Naive thymus-derived CD4-positive, alpha-beta T cell (primary cell): ENCODE results near the gene BCL11A. TPM values are rescaled to one million over a fixed set of nuclear protein-coding genes. Genes with fewer than 3 reads are reported as not detected.

Source experiments
- ATAC-seq: fragments of 150-1000 bp; cut with Tn5 transposase; 2 replicates; pipeline ENCODE4 v1.10.0; 2021; ENCODE audit warnings: mild to moderate bottlenecking, moderate library complexity
- CTCF ChIA-PET: fragments of 350-600 bp; sonication (Branson Sonifier 250); formaldehyde crosslinking; loops from one replicate; lab custom pipeline; 2021; ENCODE audit warnings: antibody characterized with exemption; lab: Charles Lee
- POLR2A ChIA-PET: fragments of 350-600 bp; sonication (Branson Sonifier 250); formaldehyde crosslinking; loops from one replicate; lab custom pipeline; 2021; ENCODE audit warnings: antibody characterized with exemption, inconsistent platforms; lab: Charles Lee
- DNase-seq, 9 donors: peaks; one replicate each; pipeline versions ENCODE4 v3.0.0 to v3.0.0-alpha.2; 2020 to 2022; ENCODE audit warnings: mixed read lengths in 1 of 9
- H3K27ac ChIP-seq: one replicate; pipeline ENCODE4 v1.7.0; 2013; ENCODE audit warnings: mild to moderate bottlenecking, low read depth, low read length, moderate library complexity
- H3K27me3 ChIP-seq, 2 donors: one replicate each; pipeline ENCODE4 v1.7.0; 2013; ENCODE audit warnings: low read length in 2 of 2, mild to moderate bottlenecking in 2 of 2, moderate library complexity in 2 of 2; ENCODE audit not compliant: control insufficient read depth in 2 of 2, insufficient read depth in 2 of 2
- H3K36me3 ChIP-seq, 3 experiments: 1 replicate in 2 of 3; 2 replicates in 1 of 3; pipeline ENCODE4 v1.7.0; 2013; ENCODE audit warnings: low read length in 3 of 3, mild to moderate bottlenecking in 3 of 3, moderate library complexity in 1 of 3; ENCODE audit not compliant: insufficient read depth in 3 of 3, control insufficient read depth in 2 of 3
- H3K4me1 ChIP-seq, 2 donors: one replicate each; pipeline ENCODE4 v1.7.0; 2013; ENCODE audit warnings: low read length in 2 of 2, mild to moderate bottlenecking in 2 of 2, moderate library complexity in 1 of 2; ENCODE audit not compliant: control insufficient read depth in 2 of 2, insufficient read depth in 2 of 2
- H3K4me3 ChIP-seq: 2 replicates; pipeline ENCODE4 v1.7.0; 2013; ENCODE audit warnings: mild to moderate bottlenecking, low read length
- H3K9me3 ChIP-seq, 3 experiments: 1 replicate in 2 of 3; 2 replicates in 1 of 3; pipeline ENCODE4 v1.7.0; 2013; ENCODE audit warnings: low read length in 3 of 3; ENCODE audit not compliant: control insufficient read depth in 2 of 3
- H3K27ac Mint-ChIP-seq, 9 donors: one replicate each; pipeline ENCODE4 v1.8.0; 2020 to 2022; ENCODE audit warnings: mixed read lengths in 9 of 9, mild to moderate bottlenecking in 8 of 9, moderate library complexity in 5 of 9, inconsistent platforms in 2 of 9
- H3K27me3 Mint-ChIP-seq, 5 donors: one replicate each; pipeline ENCODE4 v1.8.0; 2021 to 2022; ENCODE audit warnings: mixed read lengths in 5 of 5, mild to moderate bottlenecking in 1 of 5
- H3K36me3 Mint-ChIP-seq, 5 donors: one replicate each; pipeline ENCODE4 v1.8.0; 2020 to 2022; ENCODE audit warnings: mixed read lengths in 5 of 5, mild to moderate bottlenecking in 3 of 5, inconsistent platforms in 1 of 5
- H3K4me1 Mint-ChIP-seq, 7 donors: one replicate each; pipeline ENCODE4 v1.8.0; 2020 to 2022; ENCODE audit warnings: mixed read lengths in 7 of 7, mild to moderate bottlenecking in 3 of 7, inconsistent platforms in 1 of 7
- H3K4me3 Mint-ChIP-seq, 10 donors: one replicate each; pipeline ENCODE4 v1.8.0; 2020 to 2022; ENCODE audit warnings: mild to moderate bottlenecking in 10 of 10, mixed read lengths in 10 of 10, moderate library complexity in 6 of 10, inconsistent platforms in 2 of 10
- H3K9me3 Mint-ChIP-seq, 11 donors: one replicate each; pipeline ENCODE4 v1.8.0; 2020 to 2022; ENCODE audit warnings: mixed read lengths in 11 of 11, mild to moderate bottlenecking in 4 of 11, inconsistent platforms in 1 of 11, moderate library complexity in 1 of 11
- intact Hi-C, 2 donors: fragments of 100-400 bp; cut with micrococcal nuclease; formaldehyde crosslinking; loops; one replicate each; pipeline ENCODE4 v1.15.1; 2023
- polyA plus RNA-seq, 2 donors: library from polyadenylated mRNA; unstranded; fragments of 300-500 nt; fragmentation: Illumina TruSeq; gene quantifications; one replicate each; pipeline ENCODE4 v1.2.3, GENCODE V29; 2021
- total RNA-seq, 6 experiments: library from RNA in 5 of 6; stranded (reverse) in 5 of 6; gene quantifications; 1 replicate in 5 of 6; 2 replicates in 1 of 6; pipeline ENCODE4 v1.2.3 and lab custom pipeline; 2021 to 2026

Gene BCL11A
- total and polyA plus RNA-seq, 7 experiments from 2014 or later: 1.5 to 26.2 (median 2.5) TPM; not detected in 1

DNA sequence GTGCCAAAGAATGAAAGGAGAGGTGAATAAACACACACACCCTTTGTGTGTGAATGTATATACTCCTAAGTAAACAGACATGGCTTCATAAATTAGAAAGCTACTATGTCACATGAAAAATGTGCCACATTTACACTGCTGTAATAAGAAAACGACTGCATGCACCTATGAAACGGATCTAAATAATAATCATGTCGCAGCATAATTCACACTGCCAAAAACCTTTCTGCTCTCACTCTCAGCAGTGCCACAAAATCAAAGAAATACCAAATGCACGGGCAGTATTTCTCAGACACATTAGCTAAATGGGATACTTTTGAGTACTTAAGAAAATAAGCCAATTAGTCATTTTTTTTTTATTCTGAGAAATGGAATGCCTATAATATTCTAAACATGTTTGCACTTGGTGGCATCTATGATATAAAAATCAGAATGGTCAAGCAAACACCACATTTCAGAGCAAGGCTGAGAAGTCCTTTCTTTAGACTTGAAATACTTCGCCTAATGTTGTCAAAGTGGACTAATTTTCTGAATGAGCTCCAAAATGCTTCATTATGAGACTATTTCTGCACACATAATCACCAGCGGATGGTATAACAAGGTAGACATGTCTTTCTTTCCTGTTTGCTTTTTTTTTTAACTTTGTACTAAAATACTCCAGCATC lies 6.6 kb downstream of the BCL11A start:
- H3K4me1 ChIP-seq: peaks cover 0 to 13% of the 10 kb centered on the region in 2 donors
- CTCF ChIA-PET: interaction anchor here (0.6 kb wide), 1 partner anchor 13 kb away, joined by 3 read pairs; no protein-coding TSS in a partner anchor
- intact Hi-C loops: no loop called here

DNA sequence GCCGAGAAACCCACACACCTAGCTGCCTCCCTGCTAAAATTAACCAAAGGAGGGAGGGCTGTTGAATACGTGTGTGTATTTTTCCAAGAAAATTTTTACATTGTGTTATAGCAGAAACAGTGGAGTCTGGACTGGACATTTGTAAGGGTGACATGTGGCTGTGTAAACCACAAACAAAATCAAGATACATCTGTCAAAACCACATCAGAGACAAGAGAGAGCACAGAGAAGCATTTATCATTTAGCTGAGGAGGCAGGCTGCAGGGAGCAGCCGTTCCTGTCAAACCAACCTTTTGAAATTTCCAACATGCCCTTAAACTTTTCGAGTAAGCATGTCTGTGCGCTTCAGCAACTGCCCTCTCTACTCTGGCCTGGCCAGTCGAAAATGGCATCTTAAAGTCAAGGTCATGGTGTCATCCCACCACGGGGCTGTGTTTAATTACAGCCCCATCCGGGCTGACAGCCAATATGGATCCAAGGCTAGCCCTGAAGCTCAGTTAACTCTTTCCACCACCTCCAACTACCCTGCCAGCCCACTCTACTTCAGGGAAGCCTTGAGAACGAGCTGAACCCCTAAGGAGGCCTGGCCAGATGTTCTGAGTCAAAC lies 8.4 kb downstream of the BCL11A start:
- H3K36me3 ChIP-seq: no peaks in the 10 kb centered on the region
- H3K9me3 Mint-ChIP-seq: peaks cover 0 to 4% (median 0%) of the 10 kb centered on the region in 11 donors
- DNase-seq (no peak), ATAC-seq (no peak)
- peaks cover 46 to 83% (median 75%) of the 10 kb centered on the region in 5 donors for H3K27me3 Mint-ChIP-seq
- H3K9me3 ChIP-seq: no peaks in the 10 kb centered on the region
- peak overlapping the region in 2 of 9 donors; percentile 9 to 17 for H3K27ac Mint-ChIP-seq
- no peak overlapping the region for H3K4me3 ChIP-seq
- peaks cover 4 to 20% of the 10 kb centered on the region in 2 donors for H3K27me3 ChIP-seq
- CTCF ChIA-PET: no interaction called here
- peaks cover 8 to 31% (median 14%) of the 10 kb centered on the region in 7 donors for H3K4me1 Mint-ChIP-seq
- no peaks in the 10 kb centered on the region for H3K36me3 Mint-ChIP-seq
- POLR2A ChIA-PET: no interaction called here
- peaks cover 0 to 7% of the 10 kb centered on the region in 2 donors for H3K4me1 ChIP-seq
- no peak overlapping the region for H3K27ac ChIP-seq
- peak overlapping the region in 1 of 10 donors; percentile 24 for H3K4me3 Mint-ChIP-seq
- intact Hi-C loops: no loop called here

More for the DNA sequence above, 6.6 kb downstream of the BCL11A start:
- H3K27me3 Mint-ChIP-seq: peaks cover 45 to 83% (median 72%) of the 10 kb centered on the region in 5 donors
- no peak overlapping the region for H3K4me3 ChIP-seq
- no peaks in the 10 kb centered on the region for H3K36me3 ChIP-seq
- H3K27ac Mint-ChIP-seq: no peak overlapping the region
- POLR2A ChIA-PET: interaction anchor here (1.2 kb wide), 1 partner anchor 14 kb away, joined by 3 read pairs; no protein-coding TSS in a partner anchor
- ATAC-seq (no peak), DNase-seq (no peak)
- peaks cover 10 to 27% of the 10 kb centered on the region in 2 donors for H3K27me3 ChIP-seq
- peaks cover 9 to 46% (median 20%) of the 10 kb centered on the region in 7 donors for H3K4me1 Mint-ChIP-seq
- H3K36me3 Mint-ChIP-seq: no peaks in the 10 kb centered on the region
- H3K9me3 ChIP-seq: no peaks in the 10 kb centered on the region
- H3K27ac ChIP-seq: no peak overlapping the region
- peak overlapping the region in 1 of 10 donors; percentile 1 for H3K4me3 Mint-ChIP-seq
- peaks cover 0 to 4% (median 0%) of the 10 kb centered on the region in 11 donors for H3K9me3 Mint-ChIP-seq

DNA sequence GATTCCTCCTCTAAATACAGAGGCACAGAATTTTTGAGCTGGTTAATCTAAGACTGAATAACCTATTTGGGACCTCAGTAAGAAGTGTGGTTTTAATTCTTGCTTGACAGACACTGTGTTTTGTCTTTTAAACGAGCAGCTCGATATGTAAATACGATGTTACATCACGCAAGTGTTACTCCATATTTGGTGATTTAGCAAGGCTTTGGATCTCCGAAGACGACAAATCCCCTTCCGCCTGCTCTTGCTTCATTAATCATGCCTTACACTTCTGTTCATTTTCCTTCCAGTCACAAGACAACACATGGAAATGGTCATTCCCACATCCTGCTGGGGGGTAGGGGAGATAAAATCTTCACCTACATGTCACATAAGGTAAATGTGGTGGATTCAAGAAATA lies 9.4 kb downstream of the BCL11A start:
- ATAC-seq (peak; percentile 37), DNase-seq (no peak)
- peaks cover 40 to 82% (median 66%) of the 10 kb centered on the region in 5 donors for H3K27me3 Mint-ChIP-seq
- H3K4me1 Mint-ChIP-seq: peaks cover 2 to 22% (median 5%) of the 10 kb centered on the region in 7 donors
- ChIA-PET POLR2A (no interaction called here), CTCF (no interaction called here)
- Histone ChIP-seq H3K36me3 (no peaks in the 10 kb centered on the region), H3K4me3 (no peak overlapping the region), H3K4me1 (peaks cover 0 to 2% of the 10 kb centered on the region in 2 donors), H3K9me3 (no peaks in the 10 kb centered on the region), H3K27me3 (peaks cover 0 to 12% of the 10 kb centered on the region in 2 donors), H3K27ac (no peak overlapping the region)
- H3K9me3 Mint-ChIP-seq: peaks cover 0 to 4% (median 0%) of the 10 kb centered on the region in 11 donors
- no peaks in the 10 kb centered on the region for H3K36me3 Mint-ChIP-seq
- intact Hi-C loops: no loop called here
- H3K27ac Mint-ChIP-seq: no peak overlapping the region
- no peak overlapping the region for H3K4me3 Mint-ChIP-seq

DNA sequence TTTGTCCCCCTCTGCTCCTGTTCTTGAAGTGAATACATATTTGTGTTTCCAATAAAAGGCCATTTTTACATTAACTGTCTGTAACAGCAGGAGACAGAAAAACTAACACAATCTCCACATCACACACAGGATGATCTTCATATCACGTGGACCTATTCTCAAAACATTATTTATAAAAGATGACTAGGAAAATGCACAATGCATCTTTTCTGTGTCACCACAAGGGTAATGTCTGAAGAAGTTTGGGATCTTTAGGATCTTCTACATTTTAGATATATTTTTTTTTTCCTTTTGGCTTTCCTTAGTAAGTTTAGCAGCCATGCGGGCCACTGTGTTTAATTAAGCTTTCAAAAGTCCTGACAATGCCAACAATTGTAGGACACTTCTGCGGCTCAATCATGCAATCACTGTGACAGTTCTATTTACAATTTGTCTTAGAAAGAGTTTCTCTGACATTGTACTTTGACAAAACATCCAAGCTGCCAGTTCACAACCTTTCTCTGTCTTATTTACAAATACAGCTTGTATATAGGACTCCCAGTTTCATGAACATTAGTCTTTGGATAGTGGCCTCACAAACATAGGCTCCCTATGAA lies 12.3 kb downstream of the BCL11A start:
- Mint-ChIP-seq H3K36me3 (no peaks in the 10 kb centered on the region), H3K27ac (no peak overlapping the region), H3K27me3 (peaks cover 33 to 68% (median 60%) of the 10 kb centered on the region in 5 donors), H3K4me3 (no peak overlapping the region), H3K9me3 (no peaks in the 10 kb centered on the region), H3K4me1 (peaks cover 0 to 27% (median 0%) of the 10 kb centered on the region in 7 donors)
- CTCF ChIA-PET: no interaction called here
- no peak for ATAC-seq
- Histone ChIP-seq H3K27ac (no peak overlapping the region), H3K27me3 (no peaks in the 10 kb centered on the region), H3K36me3 (no peaks in the 10 kb centered on the region), H3K4me3 (no peak overlapping the region), H3K9me3 (no peaks in the 10 kb centered on the region), H3K4me1 (no peaks in the 10 kb centered on the region)
- DNase-seq: no peak
- POLR2A ChIA-PET: no interaction called here
- intact Hi-C loops: no loop called here

DNA sequence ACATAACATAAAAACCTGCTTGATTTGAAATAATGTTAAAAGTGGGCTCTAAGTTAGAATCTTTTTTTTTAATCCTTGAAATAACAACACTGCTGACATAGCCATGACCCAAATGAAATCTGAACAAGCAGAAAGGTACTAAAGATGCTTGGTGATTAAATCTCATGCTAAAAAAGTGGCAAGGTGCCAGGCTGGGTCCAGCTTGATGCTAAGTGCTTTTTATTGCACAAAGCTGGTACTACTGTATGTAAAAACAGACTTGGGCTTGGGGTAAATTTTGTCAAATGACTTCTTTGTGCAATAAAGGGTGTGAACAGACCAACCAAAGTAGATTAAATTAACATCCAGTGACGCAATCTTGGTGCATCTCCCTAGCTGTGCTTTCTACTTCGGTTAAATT lies 13.4 kb downstream of the BCL11A start:
- H3K27me3 ChIP-seq: no peaks in the 10 kb centered on the region
- POLR2A ChIA-PET: no interaction called here
- peaks cover 35 to 65% (median 53%) of the 10 kb centered on the region in 5 donors for H3K27me3 Mint-ChIP-seq
- ATAC-seq (no peak), DNase-seq (no peak)
- peaks cover 0 to 24% (median 0%) of the 10 kb centered on the region in 7 donors for H3K4me1 Mint-ChIP-seq
- H3K4me3 Mint-ChIP-seq: no peak overlapping the region
- H3K27ac Mint-ChIP-seq: no peak overlapping the region
- H3K4me3 ChIP-seq: no peak overlapping the region
- intact Hi-C loops: no loop called here
- no peak overlapping the region for H3K27ac ChIP-seq
- no peaks in the 10 kb centered on the region for H3K36me3 ChIP-seq
- H3K4me1 ChIP-seq: no peaks in the 10 kb centered on the region
- CTCF ChIA-PET: no interaction called here
- no peaks in the 10 kb centered on the region for H3K9me3 Mint-ChIP-seq
- no peaks in the 10 kb centered on the region for H3K36me3 Mint-ChIP-seq
- H3K9me3 ChIP-seq: no peaks in the 10 kb centered on the region

DNA sequence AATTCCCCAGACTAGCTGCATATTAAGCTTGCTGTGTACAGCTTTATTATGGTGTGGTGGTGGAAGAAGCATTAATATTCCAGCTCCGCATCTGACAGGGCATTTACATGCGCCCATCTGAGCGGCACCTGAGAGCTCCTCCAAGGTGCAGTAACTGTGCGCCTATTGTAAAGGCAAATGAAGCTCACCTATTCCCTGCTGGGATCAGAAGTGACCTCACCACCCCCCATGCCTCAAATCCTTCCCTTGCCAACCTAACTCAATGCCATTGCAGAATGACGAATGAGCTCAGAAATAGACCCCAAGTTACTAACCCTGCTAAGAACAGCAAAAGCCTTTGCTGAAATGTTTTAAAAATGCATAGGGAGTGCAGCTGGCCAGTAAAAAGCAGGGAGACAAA lies 14.3 kb downstream of the BCL11A start:
- Mint-ChIP-seq H3K36me3 (no peaks in the 10 kb centered on the region), H3K9me3 (no peaks in the 10 kb centered on the region), H3K27me3 (peaks cover 35 to 63% (median 45%) of the 10 kb centered on the region in 5 donors), H3K4me3 (no peak overlapping the region), H3K4me1 (peaks cover 0 to 21% (median 0%) of the 10 kb centered on the region in 7 donors), H3K27ac (no peak overlapping the region)
- ChIA-PET CTCF (no interaction called here), POLR2A (interaction anchor here (1.0 kb wide), 1 partner anchor 11 kb away, joined by 3 read pairs; no protein-coding TSS in a partner anchor)
- intact Hi-C loops: no loop called here
- Histone ChIP-seq H3K36me3 (no peaks in the 10 kb centered on the region), H3K9me3 (no peaks in the 10 kb centered on the region), H3K4me3 (no peak overlapping the region), H3K27ac (no peak overlapping the region), H3K27me3 (no peaks in the 10 kb centered on the region), H3K4me1 (no peaks in the 10 kb centered on the region)
- DNase-seq: no peak
- ATAC-seq: no peak
